ENCODE measurements around the gene NR1D1. TPM values are rescaled to one million over a fixed set of nuclear protein-coding genes. Genes with fewer than 3 reads are reported as not detected.

Gene NR1D1
- total and polyA plus RNA-seq, 2 of the 13 experiments (the other 11 are each of a cell fraction or from before 2014, with no cell fraction given), result 2.1 to 2.7 TPM

DNA sequence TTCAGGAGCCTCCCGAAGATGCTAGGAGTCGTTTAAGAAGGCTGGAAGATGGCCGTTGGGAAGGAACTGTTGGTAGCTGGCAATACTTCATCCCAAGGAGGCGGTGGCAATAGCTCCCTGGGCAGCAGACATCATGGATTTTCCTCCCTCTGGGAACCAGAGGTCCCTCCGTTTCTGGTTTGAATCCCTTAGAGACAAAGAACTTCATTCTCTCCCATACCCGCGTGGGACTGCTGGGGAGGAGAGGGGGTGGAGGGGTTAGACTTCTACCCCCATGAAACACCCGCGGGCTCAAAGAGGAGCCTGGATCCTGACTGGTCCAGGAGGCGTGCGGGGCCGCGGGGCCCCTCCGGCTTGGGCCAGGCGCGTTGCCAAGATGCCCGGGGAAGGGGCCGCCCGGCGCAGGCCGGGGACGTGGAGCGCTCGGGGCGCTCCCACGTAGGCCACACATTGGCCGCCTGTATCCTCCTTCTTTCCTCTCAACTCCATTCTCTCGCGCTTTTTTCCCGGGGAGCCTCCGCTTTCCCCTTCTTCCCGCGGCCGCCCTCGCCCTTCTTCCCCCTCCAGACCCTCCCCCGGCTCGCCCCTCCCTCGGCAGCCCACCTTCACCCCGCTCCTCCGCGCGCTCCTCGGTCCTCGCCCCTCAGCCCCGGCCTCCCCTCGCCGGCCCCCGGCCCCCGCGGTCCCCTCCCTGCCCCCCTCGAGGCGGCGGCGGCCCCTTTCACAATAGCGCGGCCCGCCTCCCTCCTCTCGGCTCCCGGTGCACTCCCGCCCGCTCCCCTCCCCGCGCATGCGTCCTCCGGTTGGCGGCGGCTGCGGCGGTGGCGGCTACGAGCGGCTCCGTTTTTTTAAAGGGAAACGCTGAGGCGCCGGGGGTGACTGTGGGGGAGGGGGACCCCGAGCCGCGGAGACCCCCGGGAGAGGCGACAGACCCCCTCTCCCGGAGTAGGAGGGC, 21.1 kb upstream of the NR1D1 start, which contains the start of gene MSL1 (continued):
- TF ChIP-seq, protein P1, sequence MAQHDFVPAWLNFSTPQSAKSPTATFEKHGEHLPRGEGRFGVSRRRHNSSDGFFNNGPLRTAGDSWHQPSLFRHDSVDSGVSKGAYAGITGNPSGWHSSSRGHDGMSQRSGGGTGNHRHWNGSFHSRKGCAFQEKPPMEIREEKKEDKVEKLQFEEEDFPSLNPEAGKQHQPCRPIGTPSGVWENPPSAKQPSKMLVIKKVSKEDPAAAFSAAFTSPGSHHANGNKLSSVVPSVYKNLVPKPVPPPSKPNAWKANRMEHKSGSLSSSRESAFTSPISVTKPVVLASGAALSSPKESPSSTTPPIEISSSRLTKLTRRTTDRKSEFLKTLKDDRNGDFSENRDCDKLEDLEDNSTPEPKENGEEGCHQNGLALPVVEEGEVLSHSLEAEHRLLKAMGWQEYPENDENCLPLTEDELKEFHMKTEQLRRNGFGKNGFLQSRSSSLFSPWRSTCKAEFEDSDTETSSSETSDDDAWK (CRISPR knock-in tag; IDR thresholded peaks at IDR 0.05), result no peak
- TF ChIP-seq ZNF205 (CRISPR knock-in tag; IDR thresholded peaks at IDR 0.05) (no peak), PAX8 (CRISPR knock-in tag; IDR thresholded peaks at IDR 0.05; ENCODE audit: borderline replicate concordance) (no peak), HIVEP1 (CRISPR knock-in tag; IDR thresholded peaks at IDR 0.05) (no peak), ZNF329 (CRISPR knock-in tag; IDR thresholded peaks at IDR 0.05; ENCODE audit: low read depth) (peak; percentile 68; the same call in 1 of the 2 replicates), NFYC (CRISPR knock-in tag; IDR thresholded peaks at IDR 0.05) (no peak), SSRP1 (CRISPR knock-in tag; IDR thresholded peaks at IDR 0.05) (no peak), SRSF1 (optimal IDR thresholded peaks at IDR 0.05; ENCODE audit: low read depth, low read length) (no peak), GABPB1 (CRISPR knock-in tag; IDR thresholded peaks at IDR 0.05) (peak; percentile 65; the same call in 1 of the 2 replicates), RAD51 (IDR thresholded peaks at IDR 0.05; ENCODE audit: borderline replicate concordance) (no peak), ZNF333 (CRISPR knock-in tag; IDR thresholded peaks at IDR 0.05; ENCODE audit: borderline replicate concordance) (no peak), ZNF234 (CRISPR knock-in tag; conservative IDR thresholded peaks at IDR 0.05) (no peak; the same call in 1 of the 2 replicates), ATF7-NPFF (CRISPR knock-in tag; IDR thresholded peaks at IDR 0.05; ENCODE audit: low read depth) (no peak), IRX3 (CRISPR knock-in tag; IDR thresholded peaks at IDR 0.05; ENCODE audit: borderline replicate concordance, low read depth) (no peak), KLF12 (CRISPR knock-in tag; IDR thresholded peaks at IDR 0.05; ENCODE audit: borderline replicate concordance) (no peak), FOXA1 (IDR thresholded peaks at IDR 0.05) (no peak), FOXA1 (CRISPR knock-in tag; IDR thresholded peaks at IDR 0.05) (no peak), GATAD2A (CRISPR knock-in tag; IDR thresholded peaks at IDR 0.05) (no peak), SALL1 (CRISPR knock-in tag; IDR thresholded peaks at IDR 0.05) (peak; percentile 21; the same call in 1 of the 2 replicates), MAFG (CRISPR knock-in tag; IDR thresholded peaks at IDR 0.05) (no peak), EED (CRISPR knock-in tag; IDR thresholded peaks at IDR 0.05) (no peak), JUN (CRISPR knock-in tag; IDR thresholded peaks at IDR 0.05) (no peak), ZSCAN31 (CRISPR knock-in tag; IDR thresholded peaks at IDR 0.05; ENCODE audit: low read depth) (no peak), MYC (CRISPR knock-in tag; IDR thresholded peaks at IDR 0.05; ENCODE audit: borderline replicate concordance) (peak; percentile 32; the same call in 1 of the 2 replicates)
- TF ChIP-seq, protein P2, sequence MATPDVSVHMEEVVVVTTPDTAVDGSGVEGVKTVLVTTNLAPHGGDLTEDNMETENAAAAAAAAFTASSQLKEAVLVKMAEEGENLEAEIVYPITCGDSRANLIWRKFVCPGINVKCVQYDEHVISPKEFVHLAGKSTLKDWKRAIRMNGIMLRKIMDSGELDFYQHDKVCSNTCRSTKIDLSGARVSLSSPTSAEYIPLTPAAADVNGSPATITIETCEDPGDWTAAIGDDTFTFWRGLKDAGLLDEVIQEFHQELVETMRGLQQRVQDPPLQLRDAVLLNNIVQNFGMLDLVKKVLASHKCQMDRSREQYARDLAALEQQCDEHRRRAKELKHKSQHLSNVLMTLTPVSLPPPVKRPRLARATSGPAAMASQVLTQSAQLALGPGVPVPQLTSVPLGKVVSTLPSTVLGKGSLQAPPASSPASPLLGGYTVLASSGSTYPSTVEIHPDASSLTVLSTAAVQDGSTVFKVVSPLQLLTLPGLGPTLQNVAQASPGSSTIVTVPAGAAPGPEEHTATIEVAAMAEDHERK (CRISPR knock-in tag; IDR thresholded peaks at IDR 0.05; ENCODE audit: low read depth), result no peak
- TF ChIP-seq, protein P3, sequence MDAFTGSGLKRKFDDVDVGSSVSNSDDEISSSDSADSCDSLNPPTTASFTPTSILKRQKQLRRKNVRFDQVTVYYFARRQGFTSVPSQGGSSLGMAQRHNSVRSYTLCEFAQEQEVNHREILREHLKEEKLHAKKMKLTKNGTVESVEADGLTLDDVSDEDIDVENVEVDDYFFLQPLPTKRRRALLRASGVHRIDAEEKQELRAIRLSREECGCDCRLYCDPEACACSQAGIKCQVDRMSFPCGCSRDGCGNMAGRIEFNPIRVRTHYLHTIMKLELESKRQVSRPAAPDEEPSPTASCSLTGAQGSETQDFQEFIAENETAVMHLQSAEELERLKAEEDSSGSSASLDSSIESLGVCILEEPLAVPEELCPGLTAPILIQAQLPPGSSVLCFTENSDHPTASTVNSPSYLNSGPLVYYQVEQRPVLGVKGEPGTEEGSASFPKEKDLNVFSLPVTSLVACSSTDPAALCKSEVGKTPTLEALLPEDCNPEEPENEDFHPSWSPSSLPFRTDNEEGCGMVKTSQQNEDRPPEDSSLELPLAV (CRISPR knock-in tag; conservative IDR thresholded peaks at IDR 0.05; ENCODE audit: low read depth), result no peak
- TF ChIP-seq, protein P4, sequence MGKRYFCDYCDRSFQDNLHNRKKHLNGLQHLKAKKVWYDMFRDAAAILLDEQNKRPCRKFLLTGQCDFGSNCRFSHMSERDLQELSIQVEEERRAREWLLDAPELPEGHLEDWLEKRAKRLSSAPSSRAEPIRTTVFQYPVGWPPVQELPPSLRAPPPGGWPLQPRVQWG (CRISPR knock-in tag; IDR thresholded peaks at IDR 0.05; ENCODE audit: borderline replicate concordance, low read depth), result no peak
